ENCODE data around the gene WNT6.

Gene WNT6

DNA sequence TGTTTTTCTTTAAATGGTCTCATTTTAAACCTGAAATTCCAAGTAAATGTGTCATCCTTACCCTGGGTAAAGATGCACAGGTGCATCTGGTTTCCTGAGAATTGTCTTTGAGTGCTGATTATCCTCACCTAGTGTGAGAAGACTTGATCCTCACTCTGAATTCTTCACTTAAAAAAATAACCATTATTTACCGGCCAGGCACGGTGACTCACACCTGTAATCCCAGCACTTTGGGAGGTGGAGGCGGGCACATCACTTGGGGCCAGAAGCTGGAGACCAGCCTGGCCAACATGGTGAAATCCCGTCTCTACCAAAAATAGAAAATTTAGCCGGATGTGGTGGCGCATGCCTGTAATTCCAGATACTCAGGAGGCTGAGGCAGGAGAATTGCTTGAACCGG is 9.9 kb upstream of the WNT6 start:
- Histone ChIP-seq H3K4me1 (ENCODE audit: control insufficient read depth, insufficient read depth, low read length, unreplicated experiment) (peaks cover 6% of the 10 kb centered on the region), H3K27me3 (ENCODE audit: insufficient read depth, low read length) (no peaks in the 10 kb centered on the region; the same call in 1 of the 2 replicates), H3K4me3 (ENCODE audit: low read depth, low read length) (no peak overlapping the region), H3K27ac (ENCODE audit: low read depth, low read length) (no peak overlapping the region), H3K79me2 (ENCODE audit: control insufficient read depth, insufficient read depth, low read length, unreplicated experiment) (no peaks in the 10 kb centered on the region), H2AFZ (ENCODE audit: low read length, unreplicated experiment) (no peak overlapping the region), H3K36me3 (ENCODE audit: insufficient read depth, low read length) (no peaks in the 10 kb centered on the region)

DNA sequence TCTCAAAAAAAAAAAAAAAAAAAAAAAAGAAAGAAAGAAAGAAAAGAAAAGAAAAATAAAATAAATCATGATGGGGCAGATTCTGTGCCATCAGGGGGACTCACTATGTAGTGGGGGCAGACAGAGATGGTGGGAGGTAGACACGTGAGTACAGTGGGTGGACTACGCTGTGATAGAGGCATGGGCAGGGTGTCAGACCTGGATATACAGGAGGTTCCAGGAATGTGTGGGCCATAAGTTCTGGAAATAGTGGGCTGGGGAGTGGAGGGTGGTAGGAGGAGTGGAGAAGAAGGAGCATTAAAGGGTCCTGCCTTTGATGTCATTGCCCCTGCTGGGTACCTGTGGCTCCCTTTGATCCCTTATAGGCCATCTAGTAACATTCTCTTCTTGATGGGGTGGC is 8.8 kb upstream of the WNT6 start:
- H3K27ac ChIP-seq (ENCODE audit: low read depth, low read length): no peak overlapping the region
- no peaks in the 10 kb centered on the region for H3K79me2 ChIP-seq (ENCODE audit: control insufficient read depth, insufficient read depth, low read length, unreplicated experiment)
- no peaks in the 10 kb centered on the region for H3K36me3 ChIP-seq (ENCODE audit: insufficient read depth, low read length)
- H3K4me1 ChIP-seq (ENCODE audit: control insufficient read depth, insufficient read depth, low read length, unreplicated experiment): peaks cover 6% of the 10 kb centered on the region
- H3K4me3 ChIP-seq (ENCODE audit: low read depth, low read length): no peak overlapping the region
- H2AFZ ChIP-seq (ENCODE audit: low read length, unreplicated experiment): no peak overlapping the region
- peaks cover 10% of the 10 kb centered on the region for H3K27me3 ChIP-seq (ENCODE audit: insufficient read depth, low read length)

DNA sequence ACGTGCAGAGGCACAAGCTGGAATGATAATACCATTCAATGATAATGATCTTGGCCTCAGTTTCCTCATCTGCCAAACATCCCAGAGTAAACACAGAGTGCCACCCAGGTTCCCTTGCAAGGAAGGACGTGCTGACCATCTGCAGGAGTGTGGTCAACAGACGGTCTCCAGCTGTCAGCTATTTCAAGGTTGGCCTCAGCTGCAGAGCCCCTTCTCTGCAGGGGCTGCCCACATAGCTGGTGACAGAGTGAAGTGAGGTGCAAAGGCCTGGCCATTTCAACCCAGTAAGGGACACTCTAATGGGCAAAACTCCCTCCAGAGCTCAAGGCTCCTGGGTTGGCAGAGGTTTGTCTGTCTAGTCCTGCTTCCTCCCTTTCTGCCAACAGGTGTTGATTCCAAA is 8.3 kb upstream of the WNT6 start:
- Histone ChIP-seq H3K4me3 (ENCODE audit: low read depth, low read length) (no peak overlapping the region), H3K36me3 (ENCODE audit: insufficient read depth, low read length) (no peaks in the 10 kb centered on the region), H2AFZ (ENCODE audit: low read length, unreplicated experiment) (no peak overlapping the region), H3K4me1 (ENCODE audit: control insufficient read depth, insufficient read depth, low read length, unreplicated experiment) (peaks cover 6% of the 10 kb centered on the region), H3K27ac (ENCODE audit: low read depth, low read length) (no peak overlapping the region), H3K79me2 (ENCODE audit: control insufficient read depth, insufficient read depth, low read length, unreplicated experiment) (no peaks in the 10 kb centered on the region), H3K27me3 (ENCODE audit: insufficient read depth, low read length) (peaks cover 14% of the 10 kb centered on the region)

DNA sequence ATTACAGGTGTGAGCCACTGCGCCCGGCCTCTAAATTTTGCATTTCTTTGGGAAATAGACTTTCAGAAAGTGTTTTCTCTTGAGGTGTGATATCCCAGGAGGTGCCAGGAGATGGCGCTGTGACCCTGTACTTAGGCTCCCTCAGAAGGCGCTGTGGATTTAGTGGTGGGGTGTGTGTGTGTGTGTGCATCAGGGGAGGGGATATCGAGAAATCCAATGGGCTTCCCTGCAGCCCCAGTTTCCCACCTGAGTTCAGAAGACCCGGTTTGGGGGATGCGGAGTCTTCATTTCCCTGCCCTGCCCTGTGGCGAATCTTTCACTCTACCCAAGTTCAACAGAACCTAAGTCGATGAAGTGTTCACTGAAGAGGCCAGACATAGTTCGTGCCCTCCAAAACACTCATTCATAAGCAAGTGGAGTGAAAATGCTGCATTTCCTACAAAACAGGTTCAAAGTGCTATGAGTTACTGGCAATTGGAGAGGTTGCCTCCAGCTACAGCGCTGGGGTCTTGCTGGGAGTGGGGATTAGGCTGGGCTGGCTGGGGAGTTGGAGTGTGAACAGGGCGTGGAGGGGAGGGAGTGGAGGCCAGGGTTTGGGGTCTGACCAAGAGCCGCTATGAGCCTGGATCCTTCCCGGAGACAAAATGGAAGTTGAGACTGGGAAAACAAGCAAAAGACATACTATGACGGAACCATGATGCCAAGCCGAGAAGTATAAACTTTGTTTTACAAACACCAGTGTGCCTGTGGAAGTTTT is 6.5 kb upstream of the WNT6 start:
- Histone ChIP-seq H2AFZ (ENCODE audit: low read length, unreplicated experiment) (no peak overlapping the region), H3K27me3 (ENCODE audit: insufficient read depth, low read length) (peaks cover 26% of the 10 kb centered on the region)

DNA sequence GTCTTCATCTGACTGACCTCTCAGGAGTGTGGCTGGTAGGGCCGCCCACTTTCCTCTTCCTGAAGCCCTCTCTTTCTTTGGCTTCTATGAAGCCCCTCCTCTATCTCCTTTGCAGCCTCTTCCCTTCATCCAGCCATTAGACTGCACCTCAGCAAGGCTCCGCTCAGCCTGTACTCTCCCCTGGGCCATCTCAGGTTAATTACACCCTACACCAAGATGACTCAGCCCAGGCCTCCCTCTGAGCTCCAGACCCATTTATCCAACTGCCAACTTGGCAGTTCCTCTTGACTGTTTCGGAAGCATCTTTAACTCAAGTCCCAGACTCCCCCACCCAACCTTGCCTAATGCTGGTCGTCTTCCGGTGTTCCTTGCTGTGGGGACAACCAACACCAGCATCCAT is 5.8 kb upstream of the WNT6 start:
- H3K36me3 ChIP-seq (ENCODE audit: insufficient read depth, low read length): no peaks in the 10 kb centered on the region
- H3K27ac ChIP-seq (ENCODE audit: low read depth, low read length): no peak overlapping the region
- H2AFZ ChIP-seq (ENCODE audit: low read length, unreplicated experiment): no peak overlapping the region
- H3K27me3 ChIP-seq (ENCODE audit: insufficient read depth, low read length): peaks cover 33% of the 10 kb centered on the region
- no peaks in the 10 kb centered on the region for H3K79me2 ChIP-seq (ENCODE audit: control insufficient read depth, insufficient read depth, low read length, unreplicated experiment)
- H3K4me3 ChIP-seq (ENCODE audit: low read depth, low read length): no peak overlapping the region
- H3K4me1 ChIP-seq (ENCODE audit: control insufficient read depth, insufficient read depth, low read length, unreplicated experiment): peaks cover 6% of the 10 kb centered on the region

More for the DNA sequence above, 6.5 kb upstream of the WNT6 start:
- Histone ChIP-seq H3K79me2 (ENCODE audit: control insufficient read depth, insufficient read depth, low read length, unreplicated experiment) (no peaks in the 10 kb centered on the region), H3K27ac (ENCODE audit: low read depth, low read length) (no peak overlapping the region), H3K4me3 (ENCODE audit: low read depth, low read length) (no peak overlapping the region), H3K36me3 (ENCODE audit: insufficient read depth, low read length) (no peaks in the 10 kb centered on the region), H3K4me1 (ENCODE audit: control insufficient read depth, insufficient read depth, low read length, unreplicated experiment) (peaks cover 6% of the 10 kb centered on the region)

DNA sequence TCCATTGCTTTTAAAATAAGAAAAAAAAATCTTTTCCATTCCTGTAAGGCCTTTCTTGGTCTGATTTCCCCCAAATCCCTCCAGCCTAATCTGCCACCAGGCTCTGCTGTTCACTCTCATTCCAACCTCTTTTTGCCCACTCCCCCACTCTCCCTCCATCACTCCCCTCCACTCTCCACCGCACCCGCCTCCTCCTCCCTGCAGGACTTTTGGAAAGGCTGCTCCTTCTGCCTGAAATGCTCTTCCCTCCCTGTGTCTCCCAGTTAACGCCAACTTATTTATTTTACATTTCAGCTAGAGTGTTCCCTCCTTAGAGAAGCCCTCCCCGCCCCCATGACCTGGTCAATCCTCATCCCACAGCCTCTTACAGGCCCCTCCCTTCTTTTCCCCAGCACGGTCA is 4.7 kb upstream of the WNT6 start:
- Histone ChIP-seq H2AFZ (ENCODE audit: low read length, unreplicated experiment) (no peak overlapping the region), H3K27ac (ENCODE audit: low read depth, low read length) (no peak overlapping the region), H3K36me3 (ENCODE audit: insufficient read depth, low read length) (no peaks in the 10 kb centered on the region), H3K27me3 (ENCODE audit: insufficient read depth, low read length) (peaks cover 41% of the 10 kb centered on the region), H3K79me2 (ENCODE audit: control insufficient read depth, insufficient read depth, low read length, unreplicated experiment) (no peaks in the 10 kb centered on the region), H3K4me3 (ENCODE audit: low read depth, low read length) (no peak overlapping the region), H3K4me1 (ENCODE audit: control insufficient read depth, insufficient read depth, low read length, unreplicated experiment) (peaks cover 6% of the 10 kb centered on the region)

DNA sequence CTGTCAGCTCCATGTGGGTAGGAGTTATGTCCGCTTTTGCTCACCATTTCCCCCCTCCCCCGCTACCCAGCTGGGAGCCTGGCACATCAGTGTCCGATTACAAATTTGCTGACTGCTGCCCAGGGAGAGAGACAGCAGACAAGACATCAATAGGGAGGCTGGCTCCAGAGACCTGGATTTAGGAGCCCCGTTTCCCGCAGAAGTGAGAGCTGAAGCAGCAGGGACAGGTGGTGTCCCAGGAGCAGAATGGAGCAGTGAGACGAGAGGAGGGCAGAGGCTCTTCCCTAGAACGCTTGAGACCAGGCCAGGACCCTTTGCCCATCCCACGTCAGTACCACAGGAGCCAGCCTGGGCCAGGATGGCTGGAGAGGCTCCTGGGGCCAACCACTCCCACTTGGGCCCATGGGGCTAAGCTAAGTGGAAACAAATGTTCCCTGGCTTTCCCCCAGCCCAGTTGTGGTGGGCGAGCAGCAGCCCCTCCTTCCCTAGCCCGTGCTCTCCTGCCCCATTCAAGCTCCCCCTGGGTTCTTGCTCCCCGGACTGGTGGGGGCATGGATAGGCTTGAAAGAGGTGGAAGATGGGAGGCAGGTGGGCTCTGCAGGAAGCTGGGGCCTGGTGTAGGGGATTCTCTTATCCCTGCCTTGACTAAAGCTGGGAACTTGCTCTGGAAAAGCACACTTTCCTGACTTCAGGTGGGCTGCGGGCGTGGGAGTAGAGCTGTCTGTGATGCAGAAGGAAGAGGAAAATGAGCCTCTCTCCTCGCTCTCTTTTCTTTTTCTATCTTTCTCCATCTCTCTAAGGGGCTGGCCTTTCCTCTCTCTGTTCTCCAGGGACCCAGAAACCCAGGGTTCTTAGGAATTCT is 4.1 kb upstream of the WNT6 start:
- H3K4me3 ChIP-seq (ENCODE audit: low read depth, low read length): no peak overlapping the region
- no peak overlapping the region for H3K27ac ChIP-seq (ENCODE audit: low read depth, low read length)
- H3K4me1 ChIP-seq (ENCODE audit: control insufficient read depth, insufficient read depth, low read length, unreplicated experiment): peaks cover 6% of the 10 kb centered on the region
- H3K27me3 ChIP-seq (ENCODE audit: insufficient read depth, low read length): peaks cover 48% of the 10 kb centered on the region
- H3K79me2 ChIP-seq (ENCODE audit: control insufficient read depth, insufficient read depth, low read length, unreplicated experiment): no peaks in the 10 kb centered on the region
- H2AFZ ChIP-seq (ENCODE audit: low read length, unreplicated experiment): no peak overlapping the region
- H3K36me3 ChIP-seq (ENCODE audit: insufficient read depth, low read length): no peaks in the 10 kb centered on the region

DNA sequence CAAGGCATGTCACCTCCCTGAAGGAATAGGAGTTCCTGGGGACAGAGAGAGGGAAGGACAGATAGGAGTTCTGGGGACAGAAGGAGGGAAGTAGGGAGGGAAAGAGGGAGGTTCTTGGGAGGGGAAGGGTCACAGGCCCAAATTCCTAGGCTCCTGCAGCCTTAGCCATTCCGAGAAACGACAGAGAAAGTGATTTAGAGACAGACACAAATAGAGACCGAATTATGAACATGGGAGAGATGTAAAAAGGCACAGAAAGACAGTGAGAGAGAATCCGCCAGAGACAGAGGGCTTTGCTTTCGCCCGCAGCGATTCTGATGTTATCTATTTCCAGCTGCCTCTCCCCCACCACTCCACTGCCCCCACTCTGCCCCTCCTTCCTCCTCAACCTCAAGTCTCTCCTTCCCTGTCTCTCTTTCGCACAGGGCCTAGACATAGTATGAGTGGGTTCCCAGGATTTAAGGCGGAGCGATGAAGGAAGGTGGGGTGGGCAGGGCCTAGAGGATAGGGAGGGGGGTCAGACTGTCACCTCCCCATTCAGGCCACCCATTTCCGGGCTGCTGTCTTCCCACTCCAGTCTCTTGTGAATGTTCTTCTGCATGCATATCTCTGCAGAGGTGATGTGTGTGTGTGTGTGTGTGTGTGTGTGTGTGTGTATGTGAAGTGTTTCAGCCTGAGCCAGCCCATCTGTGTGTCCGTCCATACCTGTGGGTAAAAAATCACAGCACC is 3.3 kb upstream of the WNT6 start:
- Histone ChIP-seq H3K27me3 (ENCODE audit: insufficient read depth, low read length) (peaks cover 56% of the 10 kb centered on the region), H3K4me3 (ENCODE audit: low read depth, low read length) (no peak overlapping the region), H3K79me2 (ENCODE audit: control insufficient read depth, insufficient read depth, low read length, unreplicated experiment) (no peaks in the 10 kb centered on the region), H3K4me1 (ENCODE audit: control insufficient read depth, insufficient read depth, low read length, unreplicated experiment) (peaks cover 6% of the 10 kb centered on the region), H3K27ac (ENCODE audit: low read depth, low read length) (no peak overlapping the region), H3K36me3 (ENCODE audit: insufficient read depth, low read length) (no peaks in the 10 kb centered on the region), H2AFZ (ENCODE audit: low read length, unreplicated experiment) (no peak overlapping the region)

DNA sequence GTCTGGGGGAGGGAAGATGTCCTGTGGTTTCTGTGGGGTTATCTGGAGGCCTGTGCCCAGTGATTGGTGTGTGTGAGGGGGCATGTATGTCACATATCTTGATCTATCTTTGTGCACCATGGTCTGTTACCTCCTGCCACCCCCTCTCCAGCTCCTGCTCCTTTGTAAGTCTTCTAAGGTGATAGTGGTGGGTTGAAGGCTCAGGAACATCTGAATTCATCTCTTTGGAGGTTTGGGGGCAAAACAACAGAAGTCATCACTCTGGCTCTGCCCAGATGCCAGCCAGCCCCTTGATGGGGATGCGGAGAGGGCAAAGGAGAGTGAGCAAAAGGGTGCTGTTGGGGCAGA is 2.7 kb upstream of the WNT6 start:
- Histone ChIP-seq H3K27me3 (ENCODE audit: insufficient read depth, low read length) (peaks cover 61% of the 10 kb centered on the region), H2AFZ (ENCODE audit: low read length, unreplicated experiment) (no peak overlapping the region), H3K36me3 (ENCODE audit: insufficient read depth, low read length) (no peaks in the 10 kb centered on the region), H3K4me1 (ENCODE audit: control insufficient read depth, insufficient read depth, low read length, unreplicated experiment) (peaks cover 6% of the 10 kb centered on the region), H3K79me2 (ENCODE audit: control insufficient read depth, insufficient read depth, low read length, unreplicated experiment) (no peaks in the 10 kb centered on the region), H3K27ac (ENCODE audit: low read depth, low read length) (no peak overlapping the region), H3K4me3 (ENCODE audit: low read depth, low read length) (no peak overlapping the region)

DNA sequence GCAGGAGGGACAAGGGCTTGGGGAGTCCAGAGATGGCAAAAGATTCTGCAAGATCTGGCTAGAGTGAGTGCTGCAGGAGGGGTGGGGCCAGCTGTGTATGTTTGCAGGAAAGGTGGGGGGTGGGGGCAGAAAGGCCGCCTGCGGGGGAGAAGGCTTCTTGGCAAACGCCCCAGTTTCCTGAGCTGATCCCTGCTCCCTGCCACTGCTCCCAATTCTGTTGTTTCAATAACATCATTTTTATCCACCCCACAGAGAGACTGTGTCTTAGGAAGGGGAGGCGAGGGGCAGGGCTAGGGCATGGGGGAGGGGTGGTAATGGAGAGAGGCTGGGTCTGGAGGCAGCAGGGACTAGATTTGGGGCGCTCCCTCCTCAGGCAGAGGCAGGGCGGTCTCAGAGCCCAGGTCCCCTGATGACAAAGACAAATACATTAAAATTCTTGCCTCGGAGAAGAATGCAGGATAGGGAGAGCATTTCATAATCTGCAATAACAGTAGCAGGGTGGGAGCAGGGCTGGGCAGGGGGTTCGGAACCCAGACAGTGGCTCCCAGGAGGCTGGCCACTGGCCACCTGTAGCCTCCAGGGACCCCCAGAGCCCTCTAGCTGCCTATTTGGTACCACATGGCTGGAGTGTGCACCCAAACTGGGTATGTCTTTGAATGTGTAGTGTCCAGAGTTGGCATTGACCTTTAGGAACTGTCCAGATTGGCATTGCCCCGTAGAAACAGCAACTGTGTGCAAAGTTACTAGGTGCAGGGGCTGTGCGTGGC is 2.1 kb upstream of the WNT6 start:
- Histone ChIP-seq H3K27ac (ENCODE audit: low read depth, low read length) (no peak overlapping the region), H3K36me3 (ENCODE audit: insufficient read depth, low read length) (no peaks in the 10 kb centered on the region), H3K27me3 (ENCODE audit: insufficient read depth, low read length) (peaks cover 63% of the 10 kb centered on the region), H3K4me3 (ENCODE audit: low read depth, low read length) (no peak overlapping the region), H3K79me2 (ENCODE audit: control insufficient read depth, insufficient read depth, low read length, unreplicated experiment) (no peaks in the 10 kb centered on the region), H2AFZ (ENCODE audit: low read length, unreplicated experiment) (no peak overlapping the region), H3K4me1 (ENCODE audit: control insufficient read depth, insufficient read depth, low read length, unreplicated experiment) (peaks cover 6% of the 10 kb centered on the region)
